C4-2B (cell line): ENCODE data around the gene WASHC3.

ENCODE experiments used
- CTCF ChIP-seq: fragments of 450-650 bp; conservative IDR thresholded peaks from 2 replicates; pipeline ENCODE4 v1.5.1; 2017; ENCODE audit warnings: mild to moderate bottlenecking
- ZFX ChIP-seq: fragments of 450-650 bp; IDR thresholded peaks from 2 replicates; pipeline ENCODE4 v1.6.1; 2017

- TF ChIP-seq CTCF (no peak), ZFX (no peak)
Observed at GRCh38 chr12:102029141-102029540, 32.6 kb downstream of the WASHC3 start.
